SK-N-SH treated with all-trans-retinoic acid at 6 μM for 48 hours (cell line): ENCODE data around the gene EIF4G1.

Experiments
- ATAC-seq: fragments of 200-7000 bp; cut with Tn5 transposase; 3 replicates; pipeline ENCODE4 v1.9.1; 2020; ENCODE audit warnings: mild to moderate bottlenecking, moderate library complexity
- CREB5 ChIP-seq: fragments of 250-450 bp; sonication (Bioruptor Pico); IDR thresholded peaks from 2 replicates; pipeline ENCODE4 v1.5.1; 2020; ENCODE audit warnings: low read depth, mild to moderate bottlenecking, moderate library complexity
- CSDC2 ChIP-seq: fragments of 250-450 bp; sonication (Bioruptor Pico); IDR thresholded peaks from 2 replicates; pipeline ENCODE4 v1.5.0; 2020; ENCODE audit warnings: mild to moderate bottlenecking, moderate library complexity
- ESRRG ChIP-seq: fragments of 250-450 bp; sonication (Bioruptor Pico); IDR thresholded peaks from 2 replicates; pipeline ENCODE4 v1.6.1; 2021; ENCODE audit warnings: mild to moderate bottlenecking
- GLIS3 ChIP-seq: fragments of 250-450 bp; sonication (Bioruptor Pico); IDR thresholded peaks from 2 replicates; pipeline ENCODE4 v1.5.0; 2020; ENCODE audit warnings: mild to moderate bottlenecking, moderate library complexity
- OSR1 ChIP-seq: fragments of 250-450 bp; sonication (Bioruptor Pico); IDR thresholded peaks from 2 replicates; pipeline ENCODE4 v1.8.0; 2022; ENCODE audit warnings: moderate library complexity, mild to moderate bottlenecking, inconsistent platforms
- PATZ1 ChIP-seq: fragments of 250-450 bp; sonication (Bioruptor Pico); IDR thresholded peaks from 2 replicates; pipeline ENCODE4 v1.8.0; 2020; ENCODE audit warnings: mild to moderate bottlenecking, moderate library complexity, borderline replicate concordance
- PPARA ChIP-seq: fragments of 250-450 bp; sonication (Bioruptor Pico); IDR thresholded peaks from 2 replicates; pipeline ENCODE4 v1.5.0; 2020; ENCODE audit warnings: mild to moderate bottlenecking, borderline replicate concordance
- RARB ChIP-seq: fragments of 250-450 bp; sonication (Bioruptor Pico); IDR thresholded peaks from 2 replicates; pipeline ENCODE4 v1.8.0; 2021; ENCODE audit warnings: mild to moderate bottlenecking, moderate library complexity
- SNAI2 ChIP-seq: fragments of 250-450 bp; sonication (Bioruptor Pico); IDR thresholded peaks from 2 replicates; pipeline ENCODE4 v1.5.0; 2020; ENCODE audit warnings: mild to moderate bottlenecking, moderate library complexity
- TCF4 ChIP-seq: fragments of 250-450 bp; sonication (Bioruptor Pico); IDR thresholded peaks from 2 replicates; pipeline ENCODE4 v1.8.0; 2021; ENCODE audit warnings: mild to moderate bottlenecking, moderate library complexity, borderline replicate concordance
- TOX ChIP-seq: fragments of 250-450 bp; sonication (Bioruptor Pico); IDR thresholded peaks from 2 replicates; pipeline ENCODE4 v1.8.0; 2021; ENCODE audit warnings: mild to moderate bottlenecking, moderate library complexity, borderline replicate concordance
- TSHZ2 ChIP-seq: fragments of 250-450 bp; sonication (Bioruptor Pico); IDR thresholded peaks from 2 replicates; pipeline ENCODE4 v1.5.0; 2020; ENCODE audit warnings: mild to moderate bottlenecking, moderate library complexity
- ZC3H10 ChIP-seq: fragments of 250-450 bp; sonication (Bioruptor Pico); IDR thresholded peaks from 2 replicates; pipeline ENCODE4 v1.5.1; 2021; ENCODE audit warnings: mild to moderate bottlenecking, moderate library complexity
- ZNF565 ChIP-seq: fragments of 450-650 bp; formaldehyde crosslinking; conservative IDR thresholded peaks from 2 replicates; pipeline ENCODE4 v1.5.0; 2020; ENCODE audit warnings: low read depth, mild to moderate bottlenecking, moderate library complexity
- ZNF8 ChIP-seq: fragments of 450-650 bp; formaldehyde crosslinking; IDR thresholded peaks from 2 replicates; pipeline ENCODE4 v1.5.0; 2020; ENCODE audit warnings: mild to moderate bottlenecking, moderate library complexity

Gene EIF4G1

GRCh38 chr3:184323696-184324095, 9.3 kb downstream of the EIF4G1 start (continued):
- no peak for TF ChIP-seq TSHZ2 (CRISPR knock-in tag)
- TF ChIP-seq TCF4 (CRISPR knock-in tag), result no peak
- TF ChIP-seq PATZ1 (CRISPR knock-in tag), result no peak
- no peak for TF ChIP-seq GLIS3 (CRISPR knock-in tag)
- TF ChIP-seq ZNF8 (CRISPR knock-in tag), result no peak

DNA sequence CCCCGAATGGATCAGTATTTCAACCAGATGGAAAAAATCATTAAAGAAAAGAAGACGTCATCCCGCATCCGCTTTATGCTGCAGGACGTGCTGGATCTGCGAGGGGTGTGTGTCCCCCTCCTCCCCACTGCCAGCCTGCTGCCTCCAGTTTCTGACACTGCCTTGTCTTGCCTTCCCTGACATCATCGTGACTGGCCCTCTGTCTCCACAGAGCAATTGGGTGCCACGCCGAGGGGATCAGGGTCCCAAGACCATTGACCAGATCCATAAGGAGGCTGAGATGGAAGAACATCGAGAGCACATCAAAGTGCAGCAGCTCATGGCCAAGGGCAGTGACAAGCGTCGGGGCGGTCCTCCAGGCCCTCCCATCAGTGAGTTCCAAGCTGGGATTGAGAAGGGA, 10.9 kb downstream of the EIF4G1 start:
- TF ChIP-seq OSR1 (CRISPR knock-in tag), result no peak
- no peak for TF ChIP-seq CSDC2 (CRISPR knock-in tag)
- no peak for TF ChIP-seq RARB (CRISPR knock-in tag)
- TF ChIP-seq TOX (CRISPR knock-in tag), result no peak
- TF ChIP-seq PATZ1 (CRISPR knock-in tag), result no peak
- TF ChIP-seq CREB5 (CRISPR knock-in tag), result no peak
- TF ChIP-seq, all 23 proteins: peak for 0
- no peak for ATAC-seq

- TF ChIP-seq PATZ1 (CRISPR knock-in tag), result no peak
- TF ChIP-seq PPARA, result no peak
- TF ChIP-seq GLIS3 (CRISPR knock-in tag), result no peak
- no peak for TF ChIP-seq ZC3H10 (CRISPR knock-in tag)
- TF ChIP-seq ESRRG (CRISPR knock-in tag), result no peak
- TF ChIP-seq SNAI2, result no peak
- TF ChIP-seq ZNF8 (CRISPR knock-in tag), result no peak
- TF ChIP-seq OSR1 (CRISPR knock-in tag), result no peak
- TF ChIP-seq RARB (CRISPR knock-in tag), result no peak
- no peak for TF ChIP-seq TCF4 (CRISPR knock-in tag)
- no peak for TF ChIP-seq TSHZ2 (CRISPR knock-in tag)
- TF ChIP-seq TOX (CRISPR knock-in tag), result no peak
- TF ChIP-seq CREB5 (CRISPR knock-in tag), result no peak
- no peak for TF ChIP-seq ZNF565
- no peak for ATAC-seq
Observed at GRCh38 chr3:184325715-184326369, 11.4 kb downstream of the EIF4G1 start.
